Psoas muscle (tissue), 8 donors: ENCODE results near the gene SPPL2C. TPM values are rescaled to one million over a fixed set of nuclear protein-coding genes. Genes with fewer than 3 reads are reported as not detected.

Source experiments
- ATAC-seq, 4 donors: fragments of 200-7000 bp; cut with Tn5 transposase; one replicate each; pipeline ENCODE4 v1.9.1; 2020; ENCODE audit warnings: moderate library complexity in 3 of 4, mild to moderate bottlenecking in 2 of 4
- DNase-seq, 2 donors: peaks; one replicate each; pipeline ENCODE4 v3.0.0-alpha.2; 2020
- H3K27ac ChIP-seq: fragments of 200-600 bp; one replicate; pipeline ENCODE4 v1.8.0; 2022
- H3K27me3 ChIP-seq, 3 donors: fragments of 200-600 bp in 1 of 3; one replicate each; pipeline versions ENCODE4 v1.6.1 to v1.8.0; 2013 to 2022; ENCODE audit warnings: low read length in 2 of 3, mild to moderate bottlenecking in 2 of 3, moderate library complexity in 1 of 3; ENCODE audit not compliant: insufficient read depth in 3 of 3
- H3K36me3 ChIP-seq, 2 donors: fragments of 200-600 bp in 1 of 2; one replicate each; pipeline versions ENCODE4 v1.6.1 to v1.8.0; 2013 to 2022; ENCODE audit warnings: low read depth in 1 of 2, mild to moderate bottlenecking in 1 of 2, moderate library complexity in 1 of 2; ENCODE audit not compliant: insufficient read depth in 1 of 2
- H3K4me1 ChIP-seq: fragments of 200-600 bp; one replicate; pipeline ENCODE4 v1.8.0; 2022
- H3K4me3 ChIP-seq: fragments of 200-600 bp; one replicate; pipeline ENCODE4 v1.8.0; 2022; ENCODE audit warnings: mild to moderate bottlenecking
- H3K9me3 ChIP-seq: fragments of 200-600 bp; one replicate; pipeline ENCODE4 v1.8.0; 2022
- CTCF ChIP-seq: fragments of 200-600 bp; IDR thresholded peaks from one replicate; pipeline ENCODE4 v1.8.0; 2022; ENCODE audit warnings: antibody characterized with exemption
- WGBS, 3 donors: extraction: QIAGEN DNeasy Blood & Tissue Kit; methylation state at CpG; one replicate each; pipeline versions ENCODE4 v1.1.6 to v1.1.7; 2013; 5-methylcytosine and 5-hydroxymethylcytosine counted together
- intact Hi-C, 2 donors: fragments of 100-400 bp; cut with DNase I; formaldehyde crosslinking; loops; one replicate each; pipeline versions ENCODE4 v1.11.0 to v1.14.2; 2022
- long read RNA-seq, 2 donors: library from polyadenylated mRNA; unstranded; transcript quantifications; one replicate each; pipeline ENCODE4 v2.0.0, GENCODE V29; 2021
- polyA plus RNA-seq, 3 donors: library from polyadenylated mRNA; stranded (reverse); fragments of 200-250 nt; gene quantifications; one replicate each; pipeline ENCODE4 v1.2.3, GENCODE V29; 2013
- total RNA-seq, 4 donors: library from RNA; stranded (reverse); fragmentation: NEBNext Ultra II Directional in 2 of 4; extraction: Animal tissue kit (Norgen Biotek cat#: 25700) in 2 of 4; gene quantifications; one replicate each; pipeline versions ENCODE4 v1.2.1 to v1.2.4, GENCODE V29; 2021 to 2023
- donor health status: healthy with polysubstance abuse.
- donor health status: DM: no; HTN: no; CAD: no; lungs with moderate emphysema.
- donor health status: Bipolar disorder and iron deficiency.
- donor health status: healthy.
- donor health status: DM: yes; HTN: yes; CAD: no.
- donor health status: DM: no; HTN: no; CAD: no.
- donor health status: DM: no; HTN: no; CAD: no.
- donor health status: DM: yes; HTN: yes; CAD: no.

Gene SPPL2C
- not detected for total RNA-seq
- not detected for polyA plus RNA-seq
- long read RNA-seq, donor 1 = 0 reads
- long read RNA-seq, donor 2 = 0 reads

- no peak for ATAC-seq
- H3K9me3 ChIP-seq = no peaks in the 10 kb centered on the region
- WGBS, 3 donors = 76 to 86% (median 79%) methylated on average over 22 to 25 of the region's 25 CpGs
- H3K36me3 ChIP-seq = no peaks in the 10 kb centered on the region
- H3K4me3 ChIP-seq = no peak within 1 kb of the TSS
- no peak for TF ChIP-seq CTCF
- peaks cover 5% of the 10 kb centered on the region for H3K4me1 ChIP-seq
- H3K27me3 ChIP-seq = no peaks in the 10 kb centered on the region
- peak in 1 of 2 donors; percentile 15 for DNase-seq
- H3K27ac ChIP-seq = no peak within 1 kb of the TSS
- intact Hi-C loops = loop anchor here in 1 of 2 donors (10.0 kb wide), 1 partner anchor 420 kb away; no protein-coding TSS in a partner anchor
These were observed at the start of gene SPPL2C for GRCh38 chr17:45844695-45845375. TSS of gene SPPL2C (plus strand) at chr17:45844881. CDS start at chr17:45844907, 26 bp downstream.

- no peaks in the 10 kb centered on the region for H3K36me3 ChIP-seq
- 27 to 35% (median 34%) methylated on average over 2 of the region's 2 CpGs for WGBS, 3 donors
These were observed 43.9 kb upstream of the SPPL2C start for GRCh38 chr17:45800816-45801215.

GRCh38 chr17:45801421-45801820, 43.3 kb upstream of the SPPL2C start:
- no peaks in the 10 kb centered on the region for H3K36me3 ChIP-seq
- intact Hi-C loops = no loop called here
- H3K9me3 ChIP-seq = no peaks in the 10 kb centered on the region
- peaks cover 0 to 22% (median under 1%) of the 10 kb centered on the region in 3 donors for H3K27me3 ChIP-seq
- 23 to 37% (median 24%) methylated on average over 8 of the region's 8 CpGs for WGBS, 3 donors
- DNase-seq = no peak
- H3K4me3 ChIP-seq = no peak overlapping the region
- no peak for ATAC-seq
- H3K27ac ChIP-seq = no peak overlapping the region
- H3K4me1 ChIP-seq = no peaks in the 10 kb centered on the region
- no peak for TF ChIP-seq CTCF

More at GRCh38 chr17:45800816-45801215, 43.9 kb upstream of the SPPL2C start:
- Histone ChIP-seq H3K4me1 (no peaks in the 10 kb centered on the region), H3K27me3 (peaks cover 0 to 27% (median 2%) of the 10 kb centered on the region in 3 donors), H3K27ac (no peak overlapping the region), H3K4me3 (no peak overlapping the region), H3K9me3 (no peaks in the 10 kb centered on the region)
- no peak for TF ChIP-seq CTCF
- DNase-seq (no peak), ATAC-seq (no peak)
- intact Hi-C loops = no loop called here

- H3K27ac ChIP-seq = no peak overlapping the region
- no peaks in the 10 kb centered on the region for H3K4me1 ChIP-seq
- no peaks in the 10 kb centered on the region for H3K9me3 ChIP-seq
- 95 to 100% (median 98%) methylated on average over 1 of the region's 1 CpG for WGBS, 3 donors
- intact Hi-C loops = no loop called here
- TF ChIP-seq CTCF = no peak
- peaks cover 0 to 3% (median 1%) of the 10 kb centered on the region in 3 donors for H3K27me3 ChIP-seq
- no peak overlapping the region for H3K4me3 ChIP-seq
- no peak for ATAC-seq
- no peaks in the 10 kb centered on the region for H3K36me3 ChIP-seq
- no peak for DNase-seq
These were observed 35.8 kb upstream of the SPPL2C start for GRCh38 chr17:45808845-45809244.
